Loucy (cell line): ENCODE results near the gene MTX3.

Experiments
- H2AFZ ChIP-seq: fragments of 200-600 bp; sonication (generic); 2 replicates; pipeline ENCODE4 v1.6.0; 2016; ENCODE audit warnings: antibody characterized with exemption, mild to moderate bottlenecking, low read length, moderate library complexity
- H3F3A ChIP-seq: fragments of 200-600 bp; 2 replicates; pipeline ENCODE4 v1.6.0; 2016; ENCODE audit warnings: antibody characterized with exemption, low read depth, mild to moderate bottlenecking
- H3K27me3 ChIP-seq: fragments of 200-600 bp; sonication (generic); 2 replicates; pipeline ENCODE4 v1.6.1; 2014; ENCODE audit warnings: low read length, mild to moderate bottlenecking; ENCODE audit not compliant: insufficient read depth, poor library complexity, severe bottlenecking
- H3K36me3 ChIP-seq: fragments of 200-600 bp; sonication (generic); 2 replicates; pipeline ENCODE4 v1.6.1; 2016; ENCODE audit warnings: low read length; ENCODE audit not compliant: insufficient read depth
- H3K4me1 ChIP-seq: fragments of 200-600 bp; sonication (generic); 2 replicates; pipeline ENCODE4 v1.5.1; 2014; ENCODE audit warnings: low read length, mild to moderate bottlenecking; ENCODE audit not compliant: insufficient read depth, poor library complexity, severe bottlenecking
- H3K4me2 ChIP-seq: fragments of 200-600 bp; sonication (generic); 2 replicates; pipeline ENCODE4 v1.6.0; 2014; ENCODE audit warnings: antibody characterized with exemption, low read length, low read depth, mild to moderate bottlenecking; ENCODE audit not compliant: poor library complexity, severe bottlenecking
- H3K4me3 ChIP-seq: fragments of 200-600 bp; sonication (generic); 2 replicates; pipeline ENCODE4 v1.5.1; 2014; ENCODE audit warnings: low read length, mild to moderate bottlenecking, mixed read lengths; ENCODE audit not compliant: poor library complexity, severe bottlenecking
- H3K79me2 ChIP-seq: fragments of 200-600 bp; sonication (generic); 2 replicates; pipeline ENCODE4 v1.6.1; 2014; ENCODE audit warnings: low read length; ENCODE audit not compliant: insufficient read depth
- H3K9ac ChIP-seq: fragments of 200-600 bp; sonication (generic); 2 replicates; pipeline ENCODE4 v1.6.0; 2014; ENCODE audit warnings: mild to moderate bottlenecking, low read depth, low read length, moderate library complexity; ENCODE audit not compliant: poor library complexity, severe bottlenecking
- H3K9me2 ChIP-seq: fragments of 200-600 bp; sonication (generic); replicated peaks from 2 replicates; pipeline ENCODE4 v1.6.1; 2016; ENCODE audit warnings: low read depth, low read length, mixed read lengths
- H3K9me3 ChIP-seq: fragments of 200-600 bp; sonication (generic); 2 replicates; pipeline ENCODE4 v1.6.1; 2014; ENCODE audit warnings: mild to moderate bottlenecking, antibody characterized with exemption, low read length, low read depth; ENCODE audit not compliant: insufficient read depth
- H4K20me1 ChIP-seq: fragments of 200-600 bp; sonication (generic); 2 replicates; pipeline ENCODE4 v1.6.0; 2014; ENCODE audit warnings: antibody characterized with exemption, low read length, mild to moderate bottlenecking; ENCODE audit not compliant: insufficient read depth, poor library complexity, severe bottlenecking
- EZH2phosphoT487 ChIP-seq: fragments of 200-600 bp; IDR thresholded peaks from 2 replicates; pipeline ENCODE4 v1.6.1; 2018; ENCODE audit warnings: antibody characterized with exemption, mild to moderate bottlenecking, moderate library complexity, borderline replicate concordance
- TF ChIP-seq, protein P1 (sequence below): fragments of 200-600 bp; sonication (generic); conservative IDR thresholded peaks from 2 replicates; pipeline ENCODE4 v1.5.1; 2014; ENCODE audit warnings: mild to moderate bottlenecking, antibody characterized with exemption, low read length

Gene MTX3

DNA sequence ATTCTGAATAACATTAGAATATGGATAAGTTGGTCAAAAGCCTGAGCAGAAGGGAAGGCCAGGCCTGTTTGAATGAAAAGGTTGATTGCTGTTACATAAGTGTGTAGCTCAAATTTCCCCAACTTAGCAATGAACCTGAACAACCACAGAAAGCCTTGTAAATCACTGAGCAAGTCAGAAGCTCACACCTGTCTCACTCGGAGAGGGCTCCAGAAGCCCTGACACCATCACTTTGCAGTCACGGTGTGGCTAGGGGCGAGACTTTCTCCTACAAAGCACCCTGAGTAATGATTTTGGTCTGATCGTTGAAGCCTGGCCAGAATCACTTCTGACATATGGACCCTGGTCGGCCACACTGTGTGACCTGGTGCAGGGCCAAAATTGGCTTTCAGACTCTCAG, 62.0 kb downstream of the MTX3 start:
- H2AFZ ChIP-seq, result no peak overlapping the region
- TF ChIP-seq EZH2phosphoT487, result no peak
- TF ChIP-seq, protein P1, sequence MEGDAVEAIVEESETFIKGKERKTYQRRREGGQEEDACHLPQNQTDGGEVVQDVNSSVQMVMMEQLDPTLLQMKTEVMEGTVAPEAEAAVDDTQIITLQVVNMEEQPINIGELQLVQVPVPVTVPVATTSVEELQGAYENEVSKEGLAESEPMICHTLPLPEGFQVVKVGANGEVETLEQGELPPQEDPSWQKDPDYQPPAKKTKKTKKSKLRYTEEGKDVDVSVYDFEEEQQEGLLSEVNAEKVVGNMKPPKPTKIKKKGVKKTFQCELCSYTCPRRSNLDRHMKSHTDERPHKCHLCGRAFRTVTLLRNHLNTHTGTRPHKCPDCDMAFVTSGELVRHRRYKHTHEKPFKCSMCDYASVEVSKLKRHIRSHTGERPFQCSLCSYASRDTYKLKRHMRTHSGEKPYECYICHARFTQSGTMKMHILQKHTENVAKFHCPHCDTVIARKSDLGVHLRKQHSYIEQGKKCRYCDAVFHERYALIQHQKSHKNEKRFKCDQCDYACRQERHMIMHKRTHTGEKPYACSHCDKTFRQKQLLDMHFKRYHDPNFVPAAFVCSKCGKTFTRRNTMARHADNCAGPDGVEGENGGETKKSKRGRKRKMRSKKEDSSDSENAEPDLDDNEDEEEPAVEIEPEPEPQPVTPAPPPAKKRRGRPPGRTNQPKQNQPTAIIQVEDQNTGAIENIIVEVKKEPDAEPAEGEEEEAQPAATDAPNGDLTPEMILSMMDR, result no peak
- no peak overlapping the region for H3K4me2 ChIP-seq
- H3K27me3 ChIP-seq, result no peaks in the 10 kb centered on the region
- H3K4me1 ChIP-seq, result no peaks in the 10 kb centered on the region
- H3K79me2 ChIP-seq, result no peaks in the 10 kb centered on the region
- no peaks in the 10 kb centered on the region for H3F3A ChIP-seq
- H3K9me3 ChIP-seq, result no peaks in the 10 kb centered on the region
- no peaks in the 10 kb centered on the region for H4K20me1 ChIP-seq
- no peaks in the 10 kb centered on the region for H3K9me2 ChIP-seq
- no peak overlapping the region for H3K9ac ChIP-seq
- no peak overlapping the region for H3K4me3 ChIP-seq
- no peaks in the 10 kb centered on the region for H3K36me3 ChIP-seq
